Activated CD4-positive, alpha-beta memory T cell treated with anti-CD3 and anti-CD28 coated beads, Interleukin-2, amount 10 ng/mL, durations not matched to agents 7 days and 5 days (primary cell): ENCODE data around the gene SPEN. TPM values are rescaled to one million over a fixed set of nuclear protein-coding genes. Genes with fewer than 3 reads are reported as not detected.
A peak's percentile ranks its signal among the peaks of the same experiment; 100 is the strongest.
"Not testable (repeated sequence)": the region's sequence is repeated elsewhere in the genome, so short reads cannot be mapped to it uniquely, and the experiment has no call there.

Experiments used
- CTCF ChIA-PET: fragments of 350-600 bp; sonication (Branson Sonifier 250); formaldehyde crosslinking; loops from one replicate; lab custom pipeline; 2021; ENCODE audit warnings: antibody characterized with exemption, inconsistent platforms; lab: Charles Lee
- POLR2A ChIA-PET: fragments of 350-600 bp; sonication (Branson Sonifier 250); formaldehyde crosslinking; loops from one replicate; lab custom pipeline; 2021; ENCODE audit warnings: antibody characterized with exemption; lab: Charles Lee
- DNase-seq: peaks from one replicate; pipeline ENCODE4 v3.0.0-alpha.2; 2020
- H3K27ac Mint-ChIP-seq: one replicate; pipeline ENCODE4 v1.8.0; 2021; ENCODE audit warnings: mild to moderate bottlenecking, mixed read lengths
- H3K27me3 Mint-ChIP-seq: one replicate; pipeline ENCODE4 v1.8.0; 2021; ENCODE audit warnings: mixed read lengths
- H3K36me3 Mint-ChIP-seq: one replicate; pipeline ENCODE4 v1.8.0; 2021; ENCODE audit warnings: low read depth, mixed read lengths
- H3K4me1 Mint-ChIP-seq: one replicate; pipeline ENCODE4 v1.8.0; 2021; ENCODE audit warnings: mixed read lengths
- H3K4me3 Mint-ChIP-seq: one replicate; pipeline ENCODE4 v1.8.0; 2021; ENCODE audit warnings: mild to moderate bottlenecking, mixed read lengths
- H3K9me3 Mint-ChIP-seq: one replicate; pipeline ENCODE4 v1.8.0; 2021; ENCODE audit warnings: mixed read lengths
- total RNA-seq, 2 experiments: library from RNA; stranded (reverse); gene quantifications; one replicate each; pipeline ENCODE4 v1.2.3, GENCODE V29; 2021

Gene SPEN
- total RNA-seq, 2 experiments from 2014 or later = 52.1 to 52.5 TPM

GRCh38 chr1:15810073-15810472 lies 37.4 kb upstream of the SPEN start:
- POLR2A ChIA-PET = no interaction called here
- CTCF ChIA-PET = interaction anchor here (0.8 to 1.3 kb wide), 2 partner anchors 18 to 198 kb away, joined by 4 read pairs; no protein-coding TSS in a partner anchor
- H3K27ac Mint-ChIP-seq = no peak overlapping the region
- DNase-seq = no peak
- no peak overlapping the region for H3K4me3 Mint-ChIP-seq
- H3K4me1 Mint-ChIP-seq = no peaks in the 10 kb centered on the region
- no peaks in the 10 kb centered on the region for H3K36me3 Mint-ChIP-seq
- H3K9me3 Mint-ChIP-seq = no peaks in the 10 kb centered on the region
- no peaks in the 10 kb centered on the region for H3K27me3 Mint-ChIP-seq

DNA sequence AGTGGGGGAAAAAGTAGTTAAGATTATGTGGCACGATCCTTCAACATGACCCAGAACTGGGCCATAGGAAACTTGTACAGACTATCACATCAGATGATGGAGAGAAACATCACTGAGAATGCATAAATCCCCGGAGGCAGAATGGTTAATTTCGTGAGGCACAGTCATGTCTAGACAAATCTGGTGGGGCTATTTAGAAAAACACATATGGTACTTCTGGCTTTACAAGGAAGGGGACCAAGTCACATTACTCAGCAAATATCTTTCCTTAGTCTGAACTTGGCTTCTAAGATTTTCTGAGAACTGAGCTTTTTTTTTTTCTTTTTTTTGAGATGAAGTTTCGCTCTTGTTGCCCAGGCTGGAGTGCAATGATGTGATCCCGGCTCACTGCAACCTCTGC lies 30.8 kb upstream of the SPEN start:
- H3K36me3 Mint-ChIP-seq = no peaks in the 10 kb centered on the region
- no peak overlapping the region for H3K4me3 Mint-ChIP-seq
- no peaks in the 10 kb centered on the region for H3K27me3 Mint-ChIP-seq
- no peak overlapping the region for H3K27ac Mint-ChIP-seq
- no peak for DNase-seq
- H3K4me1 Mint-ChIP-seq = peaks cover 22% of the 10 kb centered on the region
- H3K9me3 Mint-ChIP-seq = no peaks in the 10 kb centered on the region
- POLR2A ChIA-PET = interaction anchor here (2.1 kb wide), 1 partner anchor 17 kb away, joined by 24 read pairs; no protein-coding TSS in a partner anchor
- CTCF ChIA-PET = interaction anchor here (0.7 to 3.0 kb wide), 8 partner anchors 10 to 164 kb away, joined by 3 to 30 read pairs (median 4); partner anchors contain the start of genes SPEN and UQCRHL

DNA sequence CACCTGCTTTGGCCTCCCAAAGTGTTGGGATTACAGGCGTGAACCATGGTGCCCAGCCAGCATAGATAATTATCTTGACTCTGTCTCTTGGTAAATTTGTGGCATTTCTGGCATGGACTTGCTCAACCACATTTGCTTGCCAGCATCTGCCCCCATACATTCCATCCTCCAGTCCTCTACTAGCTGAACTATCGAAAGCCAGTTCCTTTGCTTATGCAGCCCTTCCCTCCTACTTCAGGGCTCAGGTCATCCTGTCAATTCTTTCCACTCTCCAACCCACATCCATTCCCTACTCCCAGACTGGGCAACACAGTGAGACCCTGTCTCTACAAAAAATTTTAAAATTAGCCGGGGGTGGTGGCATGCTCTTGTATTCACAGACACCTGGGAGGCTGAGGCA lies 27.0 kb upstream of the SPEN start:
- POLR2A ChIA-PET = interaction anchor here (0.6 to 3.2 kb wide), 2 partner anchors 13 to 144 kb away, joined by 3 to 14 read pairs; no protein-coding TSS in a partner anchor

GRCh38 chr1:15825800-15826199 lies 21.7 kb upstream of the SPEN start:
- Mint-ChIP-seq H3K4me1 (peaks cover 32% of the 10 kb centered on the region), H3K4me3 (no peak overlapping the region), H3K27me3 (no peaks in the 10 kb centered on the region), H3K27ac (no peak overlapping the region), H3K36me3 (peaks cover under 1% of the 10 kb centered on the region), H3K9me3 (no peaks in the 10 kb centered on the region)
- POLR2A ChIA-PET = no interaction called here
- CTCF ChIA-PET = interaction anchor here (0.6 to 3.8 kb wide), 5 partner anchors 8 to 412 kb away, joined by 3 to 17 read pairs (median 7); no protein-coding TSS in a partner anchor
- no peak for DNase-seq

More for the DNA sequence above, 27.0 kb upstream of the SPEN start:
- no peaks in the 10 kb centered on the region for H3K36me3 Mint-ChIP-seq
- no peak overlapping the region for H3K27ac Mint-ChIP-seq
- DNase-seq = no peak
- H3K9me3 Mint-ChIP-seq = no peaks in the 10 kb centered on the region
- CTCF ChIA-PET = interaction anchor here (0.7 to 1.3 kb wide), 2 partner anchors 187 to 190 kb away, joined by 3 to 4 read pairs; no protein-coding TSS in a partner anchor
- no peak overlapping the region for H3K4me3 Mint-ChIP-seq
- peaks cover 28% of the 10 kb centered on the region for H3K4me1 Mint-ChIP-seq
- H3K27me3 Mint-ChIP-seq = no peaks in the 10 kb centered on the region

DNA sequence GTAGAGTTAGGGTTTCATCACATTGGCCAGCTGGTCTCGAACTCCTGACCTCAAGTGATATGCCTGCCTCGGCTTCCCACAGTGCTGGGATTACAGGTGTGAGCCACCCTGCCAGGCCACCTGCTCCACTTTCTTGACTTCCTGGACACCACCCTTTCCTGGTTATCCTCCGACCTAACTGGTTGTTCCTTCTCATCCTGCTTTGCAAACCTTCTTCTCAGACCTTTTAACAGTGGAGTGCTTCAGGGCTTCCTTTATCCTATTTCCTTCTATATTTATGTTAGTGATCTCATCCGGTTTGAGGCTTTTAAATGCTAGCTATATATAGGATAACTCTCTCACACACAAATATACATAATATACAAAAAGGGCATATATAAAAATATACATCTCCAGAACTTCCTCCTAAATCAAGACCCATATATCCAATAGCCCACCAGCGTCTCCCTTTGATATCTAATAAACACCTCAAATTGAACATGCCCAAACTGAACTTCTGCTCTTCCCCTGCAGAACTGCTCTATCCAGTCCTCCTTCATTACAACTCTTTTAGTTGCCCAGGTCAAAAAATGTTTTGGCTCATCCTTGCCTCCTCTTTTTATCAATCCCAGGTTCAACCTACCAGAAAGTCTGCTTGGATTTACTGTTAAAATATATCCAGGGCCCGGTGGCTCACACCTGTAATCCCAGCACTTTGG lies 20.5 kb upstream of the SPEN start:
- ChIA-PET CTCF (interaction anchor here (0.8 kb wide), 1 partner anchor 207 kb away, joined by 7 read pairs; no protein-coding TSS in a partner anchor), POLR2A (interaction anchor here (1.0 kb wide), 1 partner anchor 22 kb away, joined by 4 read pairs; no protein-coding TSS in a partner anchor)
- Mint-ChIP-seq H3K4me3 (no peak overlapping the region), H3K36me3 (peaks cover 6% of the 10 kb centered on the region), H3K27me3 (no peaks in the 10 kb centered on the region), H3K4me1 (peaks cover 39% of the 10 kb centered on the region), H3K9me3 (no peaks in the 10 kb centered on the region), H3K27ac (no peak overlapping the region)
- no peak for DNase-seq

DNA sequence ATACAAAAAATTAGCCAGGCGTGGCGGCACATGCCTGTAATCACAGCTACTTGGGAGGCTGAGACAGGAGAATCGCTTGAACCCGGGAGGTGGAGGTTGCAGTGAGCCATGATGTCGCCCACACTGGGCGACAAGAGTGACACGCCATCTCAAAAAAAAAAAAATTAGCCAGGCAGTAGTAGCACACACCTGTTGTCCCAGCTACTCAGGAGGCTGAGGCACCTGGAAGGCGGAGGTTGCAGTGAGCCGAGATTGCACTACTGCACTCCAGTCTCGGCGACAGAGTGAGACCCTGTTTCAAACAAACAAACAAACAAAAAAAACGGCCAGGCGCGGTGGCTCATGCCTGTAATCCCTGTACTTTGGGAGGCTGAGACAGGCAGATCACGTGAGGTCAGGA lies 19.9 kb upstream of the SPEN start:
- H3K4me1 Mint-ChIP-seq = peaks cover 37% of the 10 kb centered on the region
- H3K27ac Mint-ChIP-seq, H3K9me3 Mint-ChIP-seq, CTCF ChIA-PET, H3K4me3 Mint-ChIP-seq, H3K36me3 Mint-ChIP-seq, DNase-seq, H3K27me3 Mint-ChIP-seq: not testable (repeated sequence)
- POLR2A ChIA-PET = interaction anchor here (1.0 kb wide), 1 partner anchor 22 kb away, joined by 4 read pairs; no protein-coding TSS in a partner anchor

DNA sequence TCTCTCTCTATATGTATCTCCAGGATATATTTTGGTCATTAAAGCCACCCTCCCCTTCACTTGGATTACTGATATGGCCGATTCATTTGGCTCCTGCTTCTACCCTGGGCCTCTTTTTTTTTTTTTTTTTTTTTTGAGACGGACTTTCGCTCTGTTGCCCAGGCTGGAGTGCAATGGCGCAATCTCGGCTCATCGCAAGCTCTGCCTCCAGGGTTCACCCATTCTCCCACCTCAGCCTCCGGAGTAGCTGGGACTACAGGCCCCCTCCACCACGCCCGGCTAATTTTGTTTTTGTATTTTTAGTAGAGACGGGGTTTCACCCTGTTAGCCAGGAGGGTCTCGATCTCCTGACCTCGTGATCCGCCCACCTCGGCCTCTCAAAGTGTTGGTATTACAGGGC lies 18.6 kb upstream of the SPEN start:
- H3K9me3 Mint-ChIP-seq, H3K27ac Mint-ChIP-seq, H3K4me3 Mint-ChIP-seq, H3K27me3 Mint-ChIP-seq, DNase-seq: not testable (repeated sequence)
- ChIA-PET POLR2A (interaction anchor here (6.6 kb wide), 1 partner anchor 17 kb away, joined by 235 read pairs; the partner anchor contains the start of gene SPEN), CTCF (interaction anchor here (1.1 to 1.4 kb wide), 2 partner anchors 13 to 18 kb away, joined by 3 to 5 read pairs; partner anchors contain the start of gene SPEN)
- H3K4me1 Mint-ChIP-seq = peaks cover 39% of the 10 kb centered on the region
- H3K36me3 Mint-ChIP-seq = peaks cover 10% of the 10 kb centered on the region

DNA sequence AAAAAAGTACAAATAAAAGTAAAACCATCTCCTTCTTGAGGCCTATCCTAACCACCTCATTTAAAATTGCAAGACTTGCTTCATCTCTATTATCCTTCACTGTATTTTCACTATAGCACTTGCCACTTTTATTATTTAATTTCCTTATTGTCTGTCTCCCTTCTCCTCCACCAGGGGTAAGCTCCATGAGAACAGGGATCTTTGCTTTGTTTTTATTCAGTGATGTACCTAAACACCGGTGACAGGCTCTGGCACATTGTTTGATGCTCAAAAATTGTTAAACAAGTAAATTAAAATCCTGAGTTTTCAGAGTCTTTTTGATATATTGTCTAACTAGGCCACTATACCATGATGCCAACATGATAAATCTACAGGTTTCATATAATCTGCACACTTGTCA lies 17.2 kb upstream of the SPEN start:
- CTCF ChIA-PET = interaction anchor here (0.6 to 1.4 kb wide), 2 partner anchors 15 to 176 kb away, joined by 3 to 5 read pairs; no protein-coding TSS in a partner anchor
- H3K4me3 Mint-ChIP-seq = no peak overlapping the region
- POLR2A ChIA-PET = interaction anchor here (1.4 to 6.6 kb wide), 2 partner anchors 15 to 16 kb away, joined by 3 to 235 read pairs; partner anchors contain the start of gene SPEN
- no peak overlapping the region for H3K27ac Mint-ChIP-seq
- no peaks in the 10 kb centered on the region for H3K27me3 Mint-ChIP-seq
- no peaks in the 10 kb centered on the region for H3K9me3 Mint-ChIP-seq
- H3K36me3 Mint-ChIP-seq = peaks cover 10% of the 10 kb centered on the region
- DNase-seq = no peak
- H3K4me1 Mint-ChIP-seq = peaks cover 37% of the 10 kb centered on the region

DNA sequence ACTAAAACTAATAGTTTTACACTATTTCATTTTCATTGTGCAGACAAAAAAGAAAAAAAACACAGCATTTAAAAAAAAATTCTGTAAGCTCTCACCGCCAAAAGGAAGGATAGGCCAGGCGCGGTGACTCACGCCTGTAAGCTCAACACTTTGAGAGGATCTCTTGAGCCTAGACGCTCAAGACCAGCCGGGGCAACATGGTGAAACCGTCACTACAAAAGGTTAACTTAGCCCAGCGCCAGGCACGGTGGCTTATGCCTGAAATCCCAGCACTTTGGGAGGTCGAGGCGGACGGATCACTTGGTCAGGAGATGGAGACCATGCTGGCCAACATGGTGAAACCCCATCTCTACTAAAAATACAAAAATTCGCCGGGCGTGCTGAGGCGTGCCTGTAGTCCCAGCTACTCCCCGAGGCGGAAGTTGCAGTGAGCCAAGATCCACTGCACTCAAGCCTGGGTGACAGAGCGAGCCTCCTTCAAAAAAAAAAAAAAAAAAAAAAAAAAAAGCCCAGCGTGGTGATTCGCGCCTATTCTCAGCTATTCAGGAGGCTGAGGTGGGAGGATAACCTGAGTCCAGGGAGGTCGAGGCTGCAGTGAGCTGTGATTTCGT lies 14.3 kb upstream of the SPEN start:
- DNase-seq = peak; percentile 69

GRCh38 chr1:15833842-15834405 lies 13.6 kb upstream of the SPEN start:
- H3K4me1 Mint-ChIP-seq = peaks cover 48% of the 10 kb centered on the region
- ChIA-PET CTCF (interaction anchor here (0.6 to 2.6 kb wide), 12 partner anchors 8 to 674 kb away, joined by 3 to 32 read pairs (median 4); partner anchors contain the start of gene SPEN), POLR2A (interaction anchor here (0.6 to 6.6 kb wide), 25 partner anchors 11 to 1080 kb away, joined by 3 to 235 read pairs (median 4); partner anchors contain the start of genes FBXO42, NECAP2, PLEKHM2 and SPEN)
- no peaks in the 10 kb centered on the region for H3K9me3 Mint-ChIP-seq
- peak overlapping the region; percentile 94 for H3K27ac Mint-ChIP-seq
- peak overlapping the region; percentile 86 for H3K4me3 Mint-ChIP-seq
- no peaks in the 10 kb centered on the region for H3K27me3 Mint-ChIP-seq
- H3K36me3 Mint-ChIP-seq = peaks cover 13% of the 10 kb centered on the region
- DNase-seq = no peak

More for the DNA sequence above, 14.3 kb upstream of the SPEN start:
- H3K4me3 Mint-ChIP-seq = peak overlapping the region; percentile 86
- CTCF ChIA-PET = interaction anchor here (0.6 to 2.6 kb wide), 12 partner anchors 9 to 673 kb away, joined by 3 to 32 read pairs (median 4); partner anchors contain the start of gene SPEN
- H3K36me3 Mint-ChIP-seq = peaks cover 13% of the 10 kb centered on the region
- H3K9me3 Mint-ChIP-seq = no peaks in the 10 kb centered on the region
- POLR2A ChIA-PET = interaction anchor here (0.6 to 6.6 kb wide), 18 partner anchors 10 to 1081 kb away, joined by 3 to 235 read pairs (median 4); partner anchors contain the start of genes FBXO42, NECAP2, SPEN and ZBTB17
- H3K27me3 Mint-ChIP-seq = no peaks in the 10 kb centered on the region
- peak overlapping the region; percentile 94 for H3K27ac Mint-ChIP-seq
- H3K4me1 Mint-ChIP-seq = peaks cover 48% of the 10 kb centered on the region

GRCh38 chr1:15834406-15835204 lies 12.9 kb upstream of the SPEN start:
- ChIA-PET POLR2A (interaction anchor here (0.8 to 6.6 kb wide), 20 partner anchors 11 to 606 kb away, joined by 3 to 235 read pairs (median 4); partner anchors contain the start of genes FBXO42, NECAP2, PLEKHM2 and SPEN), CTCF (interaction anchor here (0.7 to 2.6 kb wide), 5 partner anchors 9 to 60 kb away, joined by 3 to 32 read pairs (median 17); partner anchors contain the start of gene SPEN)
- Mint-ChIP-seq H3K4me1 (peaks cover 44% of the 10 kb centered on the region), H3K4me3 (peak overlapping the region; percentile 86), H3K27me3 (no peaks in the 10 kb centered on the region), H3K27ac (peak overlapping the region; percentile 94), H3K36me3 (peaks cover 13% of the 10 kb centered on the region), H3K9me3 (no peaks in the 10 kb centered on the region)
- DNase-seq = peak; percentile 91
